Activated CD8-positive, alpha-beta memory T cell treated with anti-CD3 and anti-CD28 coated beads for 48 hours (primary cell): ENCODE data around the gene FSTL4.

Experiments used
- DNase-seq, 3 experiments: peaks; one replicate each; pipeline ENCODE4 v3.0.0-alpha.2; 2020; ENCODE audit warnings: low read depth in 2 of 3, low spot score in 2 of 3

The FSTL4 gene

DNA sequence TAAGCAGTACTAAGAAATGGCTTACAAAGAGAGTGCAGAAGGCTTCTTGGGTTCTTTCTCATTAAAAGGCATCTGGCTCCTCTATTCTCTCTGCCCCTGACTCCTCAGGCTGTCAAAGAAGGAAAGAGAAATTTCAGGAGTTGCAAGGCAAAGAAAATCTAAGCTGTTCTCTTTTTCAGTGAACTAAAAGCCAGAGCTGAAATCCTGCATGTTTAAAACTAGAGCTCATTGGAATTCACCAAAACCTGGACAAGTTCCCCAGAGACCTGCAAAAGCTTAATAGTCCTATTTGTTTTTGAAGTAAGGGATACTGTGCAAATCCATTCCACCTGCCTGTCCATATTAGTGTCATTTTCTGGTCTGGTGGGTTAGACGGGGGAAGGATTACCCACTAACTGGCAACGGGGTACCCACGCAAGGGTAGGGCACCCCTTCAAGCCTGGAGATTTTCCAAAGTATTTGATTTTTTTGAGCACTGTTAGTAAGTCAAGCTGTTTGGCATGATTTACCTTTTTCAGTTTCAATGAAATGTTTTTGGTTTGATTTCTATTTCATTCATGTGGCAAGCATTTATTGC is 179.3 kb downstream of the FSTL4 start:
- no peak for DNase-seq

DNA sequence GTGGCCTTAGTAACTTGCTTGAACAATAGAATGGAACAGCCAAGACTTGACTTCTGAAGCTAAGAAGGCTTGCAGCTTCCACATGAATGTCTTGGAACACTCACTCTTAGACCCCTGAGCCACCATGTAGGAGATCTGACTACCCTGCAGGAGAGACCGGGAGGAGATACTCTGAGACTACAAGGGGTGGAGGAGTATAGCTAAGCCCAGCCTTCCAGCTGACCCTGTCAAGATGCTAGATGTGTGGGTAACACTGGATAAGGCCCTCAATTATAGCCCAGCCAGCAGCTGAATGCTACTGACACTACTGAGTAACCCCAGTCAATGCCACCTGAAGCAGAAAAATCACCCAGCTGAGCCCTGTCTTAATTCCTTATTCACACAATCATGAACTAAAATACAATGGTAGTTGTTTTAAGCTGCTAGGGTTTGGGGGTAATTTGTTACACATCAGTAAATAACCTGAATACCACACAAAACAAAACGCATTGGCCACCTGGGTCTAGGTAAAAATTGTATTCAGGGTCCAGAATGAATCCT is 180.9 kb downstream of the FSTL4 start:
- no peak for DNase-seq

DNA sequence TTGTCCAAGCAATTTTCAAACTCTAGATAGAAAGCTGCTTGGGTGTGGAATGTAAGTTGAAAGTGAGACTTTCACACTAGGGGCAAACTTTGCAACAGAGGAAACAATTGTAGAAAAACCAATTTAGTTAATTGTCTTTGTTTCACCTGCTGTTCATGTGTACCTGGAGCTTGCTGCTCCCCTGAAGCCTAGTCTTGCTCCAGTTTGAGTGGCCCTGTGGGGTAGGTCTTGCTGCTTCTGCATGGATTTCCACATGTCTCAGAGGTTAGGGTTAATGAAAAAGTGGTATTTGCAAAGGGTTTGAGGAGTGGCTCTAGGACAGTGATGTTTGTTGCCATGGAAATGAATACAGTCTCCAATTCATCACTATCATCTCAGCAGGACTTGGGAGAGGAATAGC is 182.2 kb downstream of the FSTL4 start:
- DNase-seq = no peak

GRCh38 chr5:133429046-133429445 is 183.3 kb downstream of the FSTL4 start:
- no peak for DNase-seq

DNA sequence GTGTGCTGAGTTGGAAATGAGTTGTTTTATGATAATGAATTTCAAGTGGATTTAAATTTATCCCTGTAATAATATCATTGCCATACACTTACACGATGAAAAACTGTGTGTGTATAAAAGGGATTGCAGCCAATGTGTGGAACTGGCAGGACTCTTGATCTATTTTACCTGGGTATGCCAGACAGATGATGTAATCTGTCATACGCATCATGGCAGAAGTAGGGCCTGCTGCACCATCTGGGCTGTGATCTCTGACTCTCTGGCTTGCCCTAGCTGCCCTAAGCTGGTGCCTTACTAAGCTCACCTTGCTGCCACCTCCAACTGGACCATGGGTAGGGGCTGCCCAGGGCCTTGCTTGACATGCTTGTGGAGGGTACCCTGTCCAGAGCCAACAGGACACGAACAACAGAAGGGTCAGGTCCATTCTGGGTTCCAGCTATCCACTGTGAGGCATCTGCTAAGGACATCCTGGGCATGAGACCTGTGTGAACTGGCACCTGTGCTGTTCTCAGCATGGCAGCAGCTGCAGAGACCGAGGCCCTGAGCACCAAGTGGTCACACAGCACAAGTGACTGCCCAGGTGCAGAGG is 184.2 kb downstream of the FSTL4 start:
- DNase-seq = no peak

- no peak for DNase-seq
Measured at GRCh38 chr5:133427121-133427777, 185.1 kb downstream of the FSTL4 start.

- DNase-seq = no peak
Measured at GRCh38 chr5:133426264-133426663, 186.1 kb downstream of the FSTL4 start.

GRCh38 chr5:133425764-133426163 is 186.6 kb downstream of the FSTL4 start:
- DNase-seq = no peak

- no peak for DNase-seq
Measured at GRCh38 chr5:133425222-133425621, 187.1 kb downstream of the FSTL4 start.

GRCh38 chr5:133423618-133424282 is 188.6 kb downstream of the FSTL4 start:
- peak; percentile 37 to 71 (median 66) for DNase-seq

DNA sequence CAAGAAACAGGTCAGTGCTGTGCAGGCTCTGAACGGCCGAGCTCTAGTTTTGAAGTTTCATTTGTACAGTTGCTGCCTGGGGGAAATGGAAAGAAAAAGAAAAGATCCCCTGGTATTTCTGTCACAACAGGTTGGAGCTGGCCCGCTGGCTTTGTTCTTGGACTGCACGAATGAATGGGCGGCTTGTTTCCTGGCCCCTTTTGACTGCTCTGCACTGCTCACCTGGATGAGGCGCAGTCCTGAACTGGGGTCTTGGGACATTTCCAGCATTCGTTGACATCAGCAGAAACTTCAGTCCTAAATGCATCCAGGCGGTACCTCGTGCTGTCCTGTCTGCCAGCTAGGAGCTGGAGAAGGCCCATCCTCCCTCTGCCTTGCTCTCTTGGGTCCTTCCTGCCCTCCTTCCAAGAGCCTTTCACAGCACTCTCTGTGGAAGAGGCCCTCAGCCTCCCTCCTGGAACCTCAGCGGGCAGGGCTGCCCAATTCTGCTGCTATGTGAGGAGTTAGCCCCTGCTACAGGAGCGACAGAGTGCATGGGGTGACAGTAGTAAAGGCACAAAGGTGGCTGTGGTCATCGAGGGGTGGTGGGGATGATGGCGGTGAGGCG is 189.2 kb downstream of the FSTL4 start:
- DNase-seq = no peak

DNA sequence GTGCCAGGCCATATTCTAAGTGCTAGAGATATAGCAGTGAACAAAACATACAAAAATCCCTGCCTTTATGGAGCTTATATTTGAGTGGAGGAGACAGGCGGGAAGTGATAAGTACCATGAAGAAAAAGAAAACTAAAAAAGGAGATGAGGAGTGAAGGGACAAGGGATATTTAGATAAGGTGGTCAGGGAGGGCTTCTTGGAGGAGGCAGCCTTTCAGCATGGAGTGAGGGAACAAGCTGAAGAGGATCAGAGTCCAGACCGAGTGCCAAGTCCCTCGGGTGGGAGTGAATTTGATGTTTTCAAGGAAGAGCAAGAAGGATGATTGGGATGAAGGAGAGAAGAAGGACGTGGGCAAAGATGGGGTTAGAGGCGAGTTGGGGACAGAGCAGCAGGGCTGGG is 190.5 kb downstream of the FSTL4 start:
- no peak for DNase-seq

DNA sequence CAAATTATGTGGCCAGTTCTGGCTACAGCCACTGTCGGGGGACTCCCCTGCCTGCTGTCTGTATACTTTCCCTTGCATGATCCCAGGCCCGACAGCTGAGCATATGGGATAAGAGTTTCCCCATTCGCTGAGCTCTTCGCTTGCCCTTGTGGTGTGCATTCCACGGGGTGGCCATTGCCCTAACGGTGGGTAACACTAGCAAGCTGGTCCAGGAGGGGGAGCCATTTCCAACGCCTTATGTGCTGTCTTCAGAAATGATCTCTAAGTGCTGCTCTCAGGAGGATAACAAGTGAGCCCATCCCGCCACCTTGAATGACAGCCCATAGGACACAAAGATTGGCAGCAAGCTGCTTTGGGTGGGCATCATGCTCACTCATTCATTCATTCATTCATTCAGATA is 190.9 kb downstream of the FSTL4 start:
- no peak for DNase-seq

GRCh38 chr5:133420440-133421301 is 191.7 kb downstream of the FSTL4 start:
- no peak for DNase-seq

- no peak for DNase-seq
Measured at GRCh38 chr5:133415906-133416305, 196.4 kb downstream of the FSTL4 start.

DNA sequence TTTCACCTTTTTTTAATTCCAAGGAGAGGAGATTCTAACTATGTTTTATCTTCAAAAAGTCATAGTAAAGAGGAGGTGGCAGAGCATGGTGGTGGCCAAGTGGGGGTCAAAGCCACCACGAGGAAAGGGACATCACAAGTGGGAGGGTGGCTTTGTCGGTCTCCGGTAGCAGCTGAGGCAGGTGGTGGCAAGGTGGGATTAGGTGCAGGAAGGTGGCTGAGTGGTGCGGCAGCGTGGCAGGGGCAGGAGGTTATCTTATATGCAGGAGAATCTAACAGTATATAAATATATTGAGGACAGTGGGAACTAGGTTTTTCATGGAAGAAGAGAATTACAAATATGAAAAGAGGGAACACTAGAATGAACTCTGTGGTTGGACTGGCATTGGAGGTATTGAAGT is 196.8 kb downstream of the FSTL4 start:
- DNase-seq = no peak

DNA sequence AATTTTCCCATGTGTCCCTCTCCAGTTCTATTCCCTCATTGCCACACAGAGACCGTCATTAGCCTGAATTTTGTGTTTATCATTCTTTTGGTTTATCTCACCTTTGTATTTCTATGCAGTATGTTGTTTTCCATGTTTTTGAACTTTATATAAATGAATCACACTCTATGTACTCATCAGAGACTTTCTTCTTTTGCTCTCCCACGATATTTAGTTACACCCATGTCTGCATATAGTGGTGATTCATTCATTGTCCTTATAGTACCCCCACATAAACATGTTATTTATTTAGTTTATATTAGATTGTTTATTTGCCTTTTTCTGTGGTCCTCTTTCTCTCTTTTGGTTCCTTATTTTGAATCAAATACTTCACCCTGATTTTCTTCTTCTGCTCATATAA is 199.7 kb downstream of the FSTL4 start:
- DNase-seq = no peak

- no peak for DNase-seq
Measured at GRCh38 chr5:133410335-133410828, 202.0 kb downstream of the FSTL4 start.

DNA sequence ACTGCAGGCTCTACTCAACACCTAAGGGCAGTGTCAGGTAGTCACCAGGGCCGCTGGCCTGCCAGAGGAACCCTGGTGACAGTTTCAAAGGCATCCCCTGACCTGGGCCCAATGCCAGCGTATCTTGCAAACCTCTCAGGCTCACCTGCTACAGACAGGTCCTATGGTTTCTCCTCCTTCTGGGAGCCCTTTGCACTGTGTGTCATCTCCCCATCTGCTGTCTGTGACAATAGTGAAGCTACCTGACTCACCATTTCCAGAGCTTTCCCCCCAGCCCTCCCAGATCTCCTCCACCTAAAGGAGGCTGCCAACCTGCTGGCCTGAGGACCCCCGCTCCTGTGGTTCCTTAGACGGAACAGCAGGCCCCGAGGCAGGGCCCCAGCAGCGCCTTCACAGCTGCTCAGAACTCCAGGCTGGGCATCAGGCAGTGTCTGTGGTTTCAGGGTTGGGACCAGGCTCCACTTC is 203.1 kb downstream of the FSTL4 start:
- no peak for DNase-seq

GRCh38 chr5:133408322-133408721 is 204.0 kb downstream of the FSTL4 start:
- no peak for DNase-seq
